CD14-positive monocyte (primary cell): ENCODE data around the gene YWHAE. TPM values are rescaled to one million over a fixed set of nuclear protein-coding genes. Genes with fewer than 3 reads are reported as not detected.

Experiments used
- DNase-seq, 3 donors: peaks; one replicate each; pipeline ENCODE4 v3.0.0-alpha.2; 2011 to 2022
- H2AFZ ChIP-seq: 2 replicates; pipeline ENCODE4 v1.6.0; 2012; ENCODE audit warnings: mild to moderate bottlenecking, low read depth, low read length, inconsistent platforms; ENCODE audit not compliant: insufficient read depth, poor library complexity, severe bottlenecking
- H3K27ac ChIP-seq, 2 donors: 1 replicate in 1 of 2; 2 replicates in 1 of 2; pipeline ENCODE4 v1.5.1; 2012 to 2013; ENCODE audit warnings: low read length in 2 of 2, control low read depth in 1 of 2, inconsistent platforms in 1 of 2, low read depth in 1 of 2, mild to moderate bottlenecking in 1 of 2
- H3K27me3 ChIP-seq, 2 donors: one replicate each; pipeline versions ENCODE4 v1.6.0 to v1.6.1; 2011 to 2013; ENCODE audit warnings: low read length in 2 of 2; ENCODE audit not compliant: control insufficient read depth in 2 of 2, insufficient read depth in 2 of 2
- H3K36me3 ChIP-seq, 2 donors: replicated peaks in 1 of 2; 1 replicate in 1 of 2; 2 replicates in 1 of 2; pipeline versions ENCODE4 v1.5.1 to v1.6.1; 2012 to 2013; ENCODE audit warnings: low read length in 2 of 2, control low read depth in 1 of 2, inconsistent platforms in 1 of 2, mild to moderate bottlenecking in 1 of 2; ENCODE audit not compliant: insufficient read depth in 2 of 2, control insufficient read depth in 1 of 2
- H3K4me1 ChIP-seq, 2 donors: 1 replicate in 1 of 2; 2 replicates in 1 of 2; pipeline versions ENCODE4 v1.5.1 to v1.6.1; 2012 to 2013; ENCODE audit warnings: low read length in 2 of 2, control low read depth in 1 of 2, inconsistent platforms in 1 of 2, mild to moderate bottlenecking in 1 of 2, moderate library complexity in 1 of 2; ENCODE audit not compliant: insufficient read depth in 2 of 2, control insufficient read depth in 1 of 2
- H3K4me2 ChIP-seq: replicated peaks from 2 replicates; pipeline ENCODE3; 2012; ENCODE audit warnings: low read length, moderate library complexity, mild to moderate bottlenecking; ENCODE audit not compliant: poor library complexity, severe bottlenecking; ENCODE audit errors: extremely low read depth
- H3K4me3 ChIP-seq, 3 experiments: fragments of 200-600 bp in 1 of 3; sonication (generic) in 1 of 3; replicated peaks in 1 of 3; 1 replicate in 2 of 3; 2 replicates in 1 of 3; pipeline ENCODE4 v1.5.1; 2011 to 2013; ENCODE audit warnings: low read length in 3 of 3, mild to moderate bottlenecking in 3 of 3, control low read depth in 2 of 3, low read depth in 2 of 3, inconsistent platforms in 1 of 3, moderate library complexity in 1 of 3
- H3K79me2 ChIP-seq: 2 replicates; pipeline ENCODE4 v1.6.0; 2012; ENCODE audit warnings: mild to moderate bottlenecking, control low read depth, inconsistent platforms, low read length, moderate library complexity; ENCODE audit not compliant: insufficient read depth
- H3K9ac ChIP-seq: 2 replicates; pipeline ENCODE4 v1.6.0; 2017; ENCODE audit warnings: low read length, mild to moderate bottlenecking; ENCODE audit not compliant: insufficient read depth, poor library complexity, severe bottlenecking
- H3K9me3 ChIP-seq, 2 donors: replicated peaks in 1 of 2; 1 replicate in 1 of 2; 2 replicates in 1 of 2; pipeline versions ENCODE4 v1.5.1 to v1.6.1; 2012 to 2013; ENCODE audit warnings: low read length in 2 of 2, control low read depth in 1 of 2; ENCODE audit not compliant: control insufficient read depth in 1 of 2, insufficient read depth in 1 of 2
- H4K20me1 ChIP-seq: 2 replicates; pipeline ENCODE4 v1.6.0; 2012; ENCODE audit warnings: mild to moderate bottlenecking, low read length, control low read depth, moderate library complexity; ENCODE audit not compliant: insufficient read depth
- H3K27ac Mint-ChIP-seq, 7 donors: one replicate each; pipeline ENCODE4 v1.8.0; 2020; ENCODE audit warnings: mild to moderate bottlenecking in 7 of 7, mixed read lengths in 7 of 7, moderate library complexity in 6 of 7, inconsistent platforms in 2 of 7
- H3K27me3 Mint-ChIP-seq, 3 donors: one replicate each; pipeline ENCODE4 v1.8.0; 2021 to 2022; ENCODE audit warnings: low read depth in 3 of 3, mild to moderate bottlenecking in 3 of 3, mixed read lengths in 3 of 3, moderate library complexity in 3 of 3, inconsistent platforms in 1 of 3
- H3K36me3 Mint-ChIP-seq, 2 donors: one replicate each; pipeline ENCODE4 v1.8.0; 2020; ENCODE audit warnings: mixed read lengths in 2 of 2, inconsistent platforms in 1 of 2, mild to moderate bottlenecking in 1 of 2
- H3K4me1 Mint-ChIP-seq: one replicate; pipeline ENCODE4 v1.8.0; 2020; ENCODE audit warnings: mild to moderate bottlenecking, mixed read lengths
- H3K4me3 Mint-ChIP-seq, 2 donors: one replicate each; pipeline ENCODE4 v1.8.0; 2020; ENCODE audit warnings: mild to moderate bottlenecking in 2 of 2, mixed read lengths in 2 of 2, moderate library complexity in 1 of 2
- H3K9me3 Mint-ChIP-seq, 7 donors: one replicate each; pipeline ENCODE4 v1.8.0; 2020 to 2022; ENCODE audit warnings: mixed read lengths in 7 of 7, mild to moderate bottlenecking in 6 of 7, moderate library complexity in 6 of 7, inconsistent platforms in 2 of 7
- WGBS: methylation state at CpG from one replicate; pipeline ENCODE4 v1.1.5; 2013; ENCODE audit warnings: missing lambda C conversion rate; ENCODE audit not compliant: insufficient coverage; 5-methylcytosine and 5-hydroxymethylcytosine counted together
- intact Hi-C, 2 donors: fragments of 100-400 bp; cut with micrococcal nuclease; formaldehyde crosslinking; loops; one replicate each; pipeline versions ENCODE4 v1.15.0 to v1.15.1; 2023
- polyA plus RNA-seq, 3 donors: library from polyadenylated mRNA; depleted of rRNA in 1 of 3; unstranded in 2 of 3; stranded (reverse) in 1 of 3; fragments of 300-500 nt in 2 of 3; fragments of >200 nt in 1 of 3; fragmentation: Illumina TruSeq in 2 of 3; gene quantifications; 1 replicate in 2 of 3; 2 replicates in 1 of 3; pipeline ENCODE4 v1.2.3, GENCODE V29; 2012 to 2021
- TF ChIP-seq, protein P1 (sequence below): fragments of 200-600 bp; IDR thresholded peaks from one replicate; pipeline ENCODE4 v1.8.0; 2022; ENCODE audit warnings: antibody characterized with exemption, mild to moderate bottlenecking

Gene YWHAE
- polyA plus RNA-seq, 3 donors = 165 to 185 (median 168) TPM

DNA sequence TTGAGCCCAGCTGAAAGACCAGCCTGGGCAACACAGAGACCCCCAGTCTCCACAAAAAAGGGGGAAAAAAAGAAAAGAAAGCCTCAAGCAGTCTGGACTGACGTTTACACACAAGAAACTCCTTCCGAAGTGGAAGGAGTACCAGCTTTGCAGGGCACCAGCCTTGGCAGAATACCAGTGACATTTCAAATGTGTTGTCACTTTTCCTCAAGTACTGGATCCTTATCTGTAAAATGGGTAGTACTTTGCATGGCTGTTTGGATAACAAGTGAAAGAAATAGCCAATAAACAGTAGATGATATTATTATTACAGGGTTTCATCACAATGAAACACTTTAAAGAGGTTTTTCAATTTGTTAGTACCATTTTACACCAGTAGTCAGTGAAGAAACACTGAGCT lies 14.2 kb downstream of the YWHAE start:
- Mint-ChIP-seq H3K4me3 (no peak overlapping the region), H3K27me3 (no peaks in the 10 kb centered on the region), H3K9me3 (no peaks in the 10 kb centered on the region), H3K27ac (peak overlapping the region in 1 of 7 donors; percentile 16), H3K36me3 (peaks cover 0 to 20% of the 10 kb centered on the region in 2 donors), H3K4me1 (peaks cover 51% of the 10 kb centered on the region)
- Histone ChIP-seq H4K20me1 (peaks cover 100% of the 10 kb centered on the region), H3K27ac (peak overlapping the region in 1 of 2 donors; percentile 55), H3K4me3 (no peak overlapping the region), H3K9ac (no peak overlapping the region), H3K4me1 (peaks cover 27 to 42% of the 10 kb centered on the region in 2 donors), H3K4me2 (no peak overlapping the region), H2AFZ (no peak overlapping the region), H3K36me3 (peaks cover 0 to 7% of the 10 kb centered on the region in 2 donors), H3K27me3 (no peaks in the 10 kb centered on the region), H3K9me3 (no peaks in the 10 kb centered on the region), H3K79me2 (peaks cover 100% of the 10 kb centered on the region)
- 33% methylated on average over 1 of the region's 2 CpGs for WGBS
- intact Hi-C loops = no loop called here
- TF ChIP-seq, protein P1, sequence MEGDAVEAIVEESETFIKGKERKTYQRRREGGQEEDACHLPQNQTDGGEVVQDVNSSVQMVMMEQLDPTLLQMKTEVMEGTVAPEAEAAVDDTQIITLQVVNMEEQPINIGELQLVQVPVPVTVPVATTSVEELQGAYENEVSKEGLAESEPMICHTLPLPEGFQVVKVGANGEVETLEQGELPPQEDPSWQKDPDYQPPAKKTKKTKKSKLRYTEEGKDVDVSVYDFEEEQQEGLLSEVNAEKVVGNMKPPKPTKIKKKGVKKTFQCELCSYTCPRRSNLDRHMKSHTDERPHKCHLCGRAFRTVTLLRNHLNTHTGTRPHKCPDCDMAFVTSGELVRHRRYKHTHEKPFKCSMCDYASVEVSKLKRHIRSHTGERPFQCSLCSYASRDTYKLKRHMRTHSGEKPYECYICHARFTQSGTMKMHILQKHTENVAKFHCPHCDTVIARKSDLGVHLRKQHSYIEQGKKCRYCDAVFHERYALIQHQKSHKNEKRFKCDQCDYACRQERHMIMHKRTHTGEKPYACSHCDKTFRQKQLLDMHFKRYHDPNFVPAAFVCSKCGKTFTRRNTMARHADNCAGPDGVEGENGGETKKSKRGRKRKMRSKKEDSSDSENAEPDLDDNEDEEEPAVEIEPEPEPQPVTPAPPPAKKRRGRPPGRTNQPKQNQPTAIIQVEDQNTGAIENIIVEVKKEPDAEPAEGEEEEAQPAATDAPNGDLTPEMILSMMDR = no peak
- no peak for DNase-seq

DNA sequence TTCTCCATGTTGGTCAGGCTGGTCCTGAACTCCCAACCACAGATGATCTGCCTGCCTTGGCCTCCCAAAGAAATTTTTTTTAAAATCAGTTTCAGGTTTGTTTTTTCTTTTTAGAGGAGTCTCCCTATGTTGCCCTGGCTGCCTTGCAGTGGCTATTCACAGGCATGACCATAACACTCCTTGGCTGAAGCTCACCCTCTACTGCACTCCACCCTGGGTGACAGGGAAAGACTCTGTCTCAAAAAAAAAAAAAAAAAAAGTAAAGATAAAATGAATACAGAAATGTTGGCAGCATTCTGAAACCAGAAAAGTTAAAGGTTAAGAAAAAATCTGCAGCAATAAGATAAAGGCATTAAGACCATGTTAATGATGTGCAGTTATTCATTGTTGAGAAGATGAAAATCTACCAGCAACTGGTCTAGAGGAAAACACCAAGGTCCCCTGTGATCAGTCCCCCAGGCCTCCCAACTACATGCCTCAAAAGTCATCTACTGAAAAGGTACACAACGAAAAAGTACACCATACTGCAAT lies 15.1 kb downstream of the YWHAE start:
- no peak overlapping the region for H3K4me3 ChIP-seq
- Mint-ChIP-seq H3K27me3 (no peaks in the 10 kb centered on the region), H3K4me3 (no peak overlapping the region), H3K27ac (peak overlapping the region in 5 of 7 donors; percentile 46 to 83 (median 63)), H3K9me3 (no peaks in the 10 kb centered on the region), H3K4me1 (peaks cover 51% of the 10 kb centered on the region), H3K36me3 (peaks cover 0 to 29% of the 10 kb centered on the region in 2 donors)
- no peaks in the 10 kb centered on the region for H3K9me3 ChIP-seq
- no peak for DNase-seq
- H3K79me2 ChIP-seq = peaks cover 100% of the 10 kb centered on the region
- no CpG with 5 or more reads among the region's 1 CpG for WGBS
- peaks cover 0 to 7% of the 10 kb centered on the region in 2 donors for H3K36me3 ChIP-seq
- no peaks in the 10 kb centered on the region for H3K27me3 ChIP-seq
- peaks cover 100% of the 10 kb centered on the region for H4K20me1 ChIP-seq
- TF ChIP-seq, protein P1 = no peak
- no peak overlapping the region for H3K4me2 ChIP-seq
- H3K27ac ChIP-seq = peak overlapping the region in 1 of 2 donors; percentile 55
- no peak overlapping the region for H3K9ac ChIP-seq
- intact Hi-C loops = no loop called here
- peaks cover 19 to 33% of the 10 kb centered on the region in 2 donors for H3K4me1 ChIP-seq
- H2AFZ ChIP-seq = no peak overlapping the region
